Prostate gland (tissue), 2 donors: ENCODE measurements around the gene CD58. TPM values are rescaled to one million over a fixed set of nuclear protein-coding genes. Genes with fewer than 3 reads are reported as not detected.

Experiments used
- DNase-seq: peaks from one replicate; pipeline ENCODE4 v3.0.0-alpha.2; 2019; ENCODE audit warnings: low spot score
- H3K27ac ChIP-seq, 2 donors: fragments of 200-600 bp; sonication (generic); 2 replicates each; pipeline ENCODE4 v1.5.1; 2017 to 2019
- H3K27me3 ChIP-seq: fragments of 200-600 bp; sonication (generic); replicated peaks from 2 replicates; pipeline ENCODE4 v1.5.1; 2019; ENCODE audit not compliant: insufficient read depth
- H3K36me3 ChIP-seq, 2 donors: fragments of 200-600 bp; sonication (generic); 1 replicate in 1 of 2; 2 replicates in 1 of 2; pipeline versions ENCODE4 v1.5.1 to v1.8.1; 2017 to 2019
- H3K4me1 ChIP-seq: fragments of 200-600 bp; sonication (generic); replicated peaks from 2 replicates; pipeline ENCODE4 v1.5.1; 2019
- H3K4me3 ChIP-seq, 2 donors: fragments of 200-600 bp; sonication (generic); 2 replicates each; pipeline ENCODE4 v1.5.1; 2017 to 2019
- H3K9me3 ChIP-seq: fragments of 200-600 bp; sonication (generic); 2 replicates; pipeline ENCODE4 v1.5.1; 2017
- CTCF ChIP-seq, 4 experiments: fragments of 200-600 bp in 2 of 4; fragments of 450-650 bp in 2 of 4; sonication (generic) in 2 of 4; IDR thresholded peaks; 1 replicate in 3 of 4; 2 replicates in 1 of 4; pipeline ENCODE4 v1.5.1; 2016 to 2019; ENCODE audit warnings: antibody characterized with exemption in 4 of 4, mild to moderate bottlenecking in 2 of 4, moderate library complexity in 2 of 4
- POLR2A ChIP-seq: fragments of 450-650 bp; IDR thresholded peaks from one replicate; pipeline ENCODE4 v1.6.1; 2016; ENCODE audit warnings: antibody characterized with exemption, mild to moderate bottlenecking
- POLR2AphosphoS5 ChIP-seq: sonication (generic); formaldehyde crosslinking; IDR thresholded peaks from one replicate; pipeline ENCODE4 v1.6.1; 2017; ENCODE audit warnings: antibody characterized with exemption
- WGBS: methylation state at CpG from one replicate; pipeline ENCODE4 v1.1.5; 2018; 5-methylcytosine and 5-hydroxymethylcytosine counted together
- intact Hi-C: fragments of 100-400 bp; cut with DNase I; formaldehyde crosslinking; loops from one replicate; pipeline ENCODE4 v1.14.2; 2022
- microRNA counts, 2 donors: library from miRNA; unstranded; fragments of <30 nt; microRNA quantifications; one replicate each; lab custom pipeline; 2016 to 2017
- microRNA-seq: library from miRNA; unstranded; fragments of <30 nt; microRNA quantifications from one replicate; pipeline ENCODE4, GENCODE V29; 2016
- small RNA-seq, 2 donors: library from RNA; depleted of rRNA; stranded (forward); fragments of <200 nt; gene quantifications; one replicate each; pipeline ENCODE3, GENCODE V24; 2016
- total RNA-seq, 2 donors: library from RNA; depleted of rRNA; stranded (reverse); fragments of >200 nt; gene quantifications; one replicate each; pipeline ENCODE4 v1.1.0, GENCODE V29; 2016

Gene CD58
- total RNA-seq, 2 donors from 2014 or later: 10.4 to 13.7 TPM

- intact Hi-C loops: no loop called here
- WGBS: 100% methylated on average over 1 of the region's 1 CpG
- Histone ChIP-seq H3K27me3 (no peaks in the 10 kb centered on the region), H3K27ac (no peak overlapping the region), H3K36me3 (no peaks in the 10 kb centered on the region), H3K4me1 (peaks cover 1% of the 10 kb centered on the region), H3K9me3 (no peaks in the 10 kb centered on the region), H3K4me3 (no peak overlapping the region)
- TF ChIP-seq CTCF (IDR thresholded peaks at IDR 0.05): no peak
- TF ChIP-seq POLR2A: no peak
- no peak for TF ChIP-seq POLR2AphosphoS5
- DNase-seq: no peak
Measured at GRCh38 chr1:116470671-116471070, 100.2 kb downstream of the CD58 start.

- Histone ChIP-seq H3K4me3 (no peak overlapping the region), H3K36me3 (no peaks in the 10 kb centered on the region), H3K4me1 (no peaks in the 10 kb centered on the region), H3K9me3 (no peaks in the 10 kb centered on the region), H3K27ac (no peak overlapping the region), H3K27me3 (no peaks in the 10 kb centered on the region)
- 97% methylated on average over 2 of the region's 2 CpGs for WGBS
- DNase-seq: no peak
- intact Hi-C loops: no loop called here
- TF ChIP-seq CTCF (IDR thresholded peaks at IDR 0.05) (no peak), POLR2A (no peak), POLR2AphosphoS5 (no peak)
Measured at GRCh38 chr1:116466810-116467557, 103.8 kb downstream of the CD58 start.

GRCh38 chr1:116465845-116466685, 104.8 kb downstream of the CD58 start:
- H3K36me3 ChIP-seq: no peaks in the 10 kb centered on the region
- H3K27me3 ChIP-seq: no peaks in the 10 kb centered on the region
- WGBS: 79% methylated on average over 10 of the region's 10 CpGs
- H3K27ac ChIP-seq: no peak overlapping the region
- no peaks in the 10 kb centered on the region for H3K4me1 ChIP-seq
- no peaks in the 10 kb centered on the region for H3K9me3 ChIP-seq
- intact Hi-C loops: no loop called here
- DNase-seq: no peak
- H3K4me3 ChIP-seq: no peak overlapping the region
- no peak for TF ChIP-seq POLR2AphosphoS5
- no peak for TF ChIP-seq POLR2A
- TF ChIP-seq CTCF (IDR thresholded peaks at IDR 0.05): no peak

- Histone ChIP-seq H3K4me3 (no peak overlapping the region), H3K9me3 (no peaks in the 10 kb centered on the region), H3K27ac (no peak overlapping the region), H3K4me1 (no peaks in the 10 kb centered on the region), H3K27me3 (no peaks in the 10 kb centered on the region), H3K36me3 (no peaks in the 10 kb centered on the region)
- TF ChIP-seq POLR2AphosphoS5 (no peak), POLR2A (no peak), CTCF (IDR thresholded peaks at IDR 0.05) (no peak)
- WGBS: 94% methylated on average over 4 of the region's 4 CpGs
- no peak for DNase-seq
- intact Hi-C loops: no loop called here
Measured at GRCh38 chr1:116465477-116465844, 105.4 kb downstream of the CD58 start.

MicroRNA genes within 50 kb of the gene (microRNA counts, 767-probe panel; counts per million panel counts)
- microRNA hsa-miR-548ac (lab: Ali Mortazavi, UCI): 0 to 431 counts per million in 2 donors

Small RNA genes lying within 50 kb of the gene (microRNA-seq; reads per million reads assigned to microRNA genes)
- not detected for gene MIR548AC

Small RNA genes lying within 50 kb of the gene (small RNA-seq; reads per million reads assigned to genes)
- gene MIR548AC: 0 reads per million in 2 donors

Other genes with a start within 250 kb of the CD58 start
- 100 to 1,000 TPM; 365 to 536 TPM for gene ATP1A1, start 197.8 kb downstream of the CD58 start, total RNA-seq
- 10 to 100 TPM; 23.2 to 30.4 TPM for gene IGSF3, start 96.7 kb upstream of the CD58 start, total RNA-seq
- gene CD2, start 183.4 kb upstream of the CD58 start, total RNA-seq: 1 to 10 TPM in 1 of 2 donors, under 1 TPM in 1; 0.57 to 1.3 TPM